Measurements from ENCODE around the gene ANKRD55. TPM values are rescaled to one million over a fixed set of nuclear protein-coding genes. Genes with fewer than 3 reads are reported as not detected.

The ANKRD55 gene
- total and polyA plus RNA-seq, 2 donors from 2014 or later: 0.26 to 1.2 TPM

DNA sequence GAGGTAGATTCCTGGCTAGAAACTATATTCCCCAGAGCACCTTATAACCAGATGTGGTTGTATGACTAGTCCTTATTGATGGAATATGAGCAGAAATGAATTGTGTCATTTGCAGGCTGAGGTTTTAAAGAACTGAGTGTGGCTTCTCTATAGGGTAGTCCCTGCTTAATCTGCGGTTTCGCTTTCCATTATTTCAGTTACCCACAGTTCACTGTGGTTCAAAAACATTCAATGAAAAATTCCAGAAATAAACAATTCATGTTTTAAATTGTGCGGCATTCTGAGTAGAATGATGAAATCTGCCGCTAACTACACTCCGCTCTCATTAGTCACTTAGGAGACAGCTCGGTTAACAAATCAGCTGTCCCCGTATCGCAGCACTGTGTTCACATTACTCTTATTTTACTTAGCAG lies 65.1 kb downstream of the ANKRD55 start:
- FAIRE-seq (no peak), DNase-seq (no peak)
- H3K4me3 ChIP-seq (ENCODE audit: low read length in 3 of 3): no peak overlapping the region
- TF ChIP-seq, protein P1, sequence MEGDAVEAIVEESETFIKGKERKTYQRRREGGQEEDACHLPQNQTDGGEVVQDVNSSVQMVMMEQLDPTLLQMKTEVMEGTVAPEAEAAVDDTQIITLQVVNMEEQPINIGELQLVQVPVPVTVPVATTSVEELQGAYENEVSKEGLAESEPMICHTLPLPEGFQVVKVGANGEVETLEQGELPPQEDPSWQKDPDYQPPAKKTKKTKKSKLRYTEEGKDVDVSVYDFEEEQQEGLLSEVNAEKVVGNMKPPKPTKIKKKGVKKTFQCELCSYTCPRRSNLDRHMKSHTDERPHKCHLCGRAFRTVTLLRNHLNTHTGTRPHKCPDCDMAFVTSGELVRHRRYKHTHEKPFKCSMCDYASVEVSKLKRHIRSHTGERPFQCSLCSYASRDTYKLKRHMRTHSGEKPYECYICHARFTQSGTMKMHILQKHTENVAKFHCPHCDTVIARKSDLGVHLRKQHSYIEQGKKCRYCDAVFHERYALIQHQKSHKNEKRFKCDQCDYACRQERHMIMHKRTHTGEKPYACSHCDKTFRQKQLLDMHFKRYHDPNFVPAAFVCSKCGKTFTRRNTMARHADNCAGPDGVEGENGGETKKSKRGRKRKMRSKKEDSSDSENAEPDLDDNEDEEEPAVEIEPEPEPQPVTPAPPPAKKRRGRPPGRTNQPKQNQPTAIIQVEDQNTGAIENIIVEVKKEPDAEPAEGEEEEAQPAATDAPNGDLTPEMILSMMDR (IDR thresholded peaks at IDR 0.05; ENCODE audit: borderline replicate concordance, extremely low read depth, insufficient read depth): no peak
- intact Hi-C loops (cut with DNase I): no loop called here
- H3K9me3 ChIP-seq (ENCODE audit: control insufficient read depth in 2 of 3, insufficient read depth in 1 of 3, low read length in 3 of 3): no peaks in the 10 kb centered on the region
- H3K27ac ChIP-seq (ENCODE audit: low read depth in 2 of 2, low read length in 2 of 2): no peak overlapping the region
- H3K36me3 ChIP-seq (ENCODE audit: control insufficient read depth in 2 of 3, insufficient read depth in 3 of 3, low read length in 3 of 3): no peaks in the 10 kb centered on the region
- H3K9ac ChIP-seq (ENCODE audit: low read length in 3 of 3): no peak overlapping the region
- no peaks in the 10 kb centered on the region for H3K27me3 ChIP-seq (ENCODE audit: control insufficient read depth, insufficient read depth, low read length)
- peaks cover 0 to 17% (median 5%) of the 10 kb centered on the region in 3 donors for H3K4me1 ChIP-seq (ENCODE audit: control insufficient read depth in 2 of 3, insufficient read depth in 2 of 3, low read depth in 1 of 3, low read length in 3 of 3)

DNA sequence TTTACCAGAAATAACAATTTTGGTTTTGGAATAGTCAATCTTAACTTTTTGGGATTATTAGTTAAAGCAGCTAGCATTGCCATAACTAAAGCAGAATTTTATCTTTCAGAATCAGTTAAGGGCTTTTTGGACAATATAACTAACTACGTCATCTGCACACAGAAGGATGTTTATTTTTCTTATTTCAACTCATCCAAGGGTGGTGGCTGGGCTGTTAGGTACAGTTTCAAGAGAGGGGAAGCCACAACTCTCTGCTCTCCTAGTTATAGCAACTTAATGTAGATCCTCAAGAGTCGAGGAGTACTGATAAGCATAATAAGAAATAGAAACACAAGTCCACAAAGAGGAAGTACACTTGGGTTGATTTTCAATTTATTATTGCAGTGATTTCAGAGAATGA lies 65.6 kb downstream of the ANKRD55 start:
- Histone ChIP-seq H3K9me3 (ENCODE audit: control insufficient read depth in 2 of 3, insufficient read depth in 1 of 3, low read length in 3 of 3) (no peaks in the 10 kb centered on the region), H3K27ac (ENCODE audit: low read depth in 2 of 2, low read length in 2 of 2) (no peak overlapping the region), H3K9ac (ENCODE audit: low read length in 3 of 3) (no peak overlapping the region), H3K4me1 (ENCODE audit: control insufficient read depth in 2 of 3, insufficient read depth in 2 of 3, low read depth in 1 of 3, low read length in 3 of 3) (peaks cover 0 to 12% (median 2%) of the 10 kb centered on the region in 3 donors), H3K27me3 (ENCODE audit: control insufficient read depth, insufficient read depth, low read length) (no peaks in the 10 kb centered on the region), H3K4me3 (ENCODE audit: low read length in 3 of 3) (no peak overlapping the region), H3K36me3 (ENCODE audit: control insufficient read depth in 2 of 3, insufficient read depth in 3 of 3, low read length in 3 of 3) (no peaks in the 10 kb centered on the region)
- FAIRE-seq (no peak), DNase-seq (no peak)
- intact Hi-C loops (cut with DNase I): no loop called here
- TF ChIP-seq, protein P1 (IDR thresholded peaks at IDR 0.05; ENCODE audit: borderline replicate concordance, extremely low read depth, insufficient read depth): no peak

DNA sequence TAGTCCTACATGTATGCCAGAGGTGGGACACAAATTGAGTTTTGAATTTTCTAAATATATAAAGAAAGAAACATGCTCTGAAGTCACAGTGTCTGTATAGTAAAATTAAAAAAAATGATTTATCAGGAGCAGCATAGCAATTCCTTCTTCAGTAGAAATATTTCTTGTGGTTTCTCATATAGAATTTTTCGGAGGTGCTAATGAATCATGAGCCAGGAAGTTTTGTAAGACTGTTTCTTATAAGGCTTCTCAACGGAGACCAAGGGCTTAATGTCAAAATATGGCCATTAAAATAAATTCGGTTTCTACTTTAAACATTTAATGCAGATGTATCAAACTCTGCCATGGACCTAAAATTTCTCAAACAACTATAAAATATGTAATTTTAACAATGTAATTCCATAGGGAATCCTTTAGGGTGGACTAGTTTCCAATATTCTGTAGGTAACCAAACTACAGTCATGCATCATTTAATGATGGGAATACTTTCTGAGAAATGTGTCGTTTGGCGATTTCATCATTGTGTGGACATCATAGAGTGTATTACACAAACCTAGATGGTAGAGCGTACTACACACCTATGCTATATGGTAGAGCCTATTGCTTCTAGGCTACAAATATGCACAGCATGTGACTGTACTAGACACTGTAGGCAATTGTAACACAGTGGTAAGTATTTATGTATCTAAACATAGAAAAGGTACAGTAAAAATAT lies 66.3 kb downstream of the ANKRD55 start:
- no peak overlapping the region for H3K9ac ChIP-seq (ENCODE audit: low read length in 3 of 3)
- intact Hi-C loops (cut with DNase I): no loop called here
- TF ChIP-seq, protein P1 (IDR thresholded peaks at IDR 0.05; ENCODE audit: borderline replicate concordance, extremely low read depth, insufficient read depth): no peak
- H3K4me3 ChIP-seq (ENCODE audit: low read length in 3 of 3): no peak overlapping the region
- H3K27me3 ChIP-seq (ENCODE audit: control insufficient read depth, insufficient read depth, low read length): no peaks in the 10 kb centered on the region
- H3K4me1 ChIP-seq (ENCODE audit: control insufficient read depth in 2 of 3, insufficient read depth in 2 of 3, low read depth in 1 of 3, low read length in 3 of 3): peaks cover 0 to 8% (median 2%) of the 10 kb centered on the region in 3 donors
- H3K9me3 ChIP-seq (ENCODE audit: control insufficient read depth in 2 of 3, insufficient read depth in 1 of 3, low read length in 3 of 3): no peaks in the 10 kb centered on the region
- DNase-seq (no peak), FAIRE-seq (no peak)
- H3K36me3 ChIP-seq (ENCODE audit: control insufficient read depth in 2 of 3, insufficient read depth in 3 of 3, low read length in 3 of 3): no peaks in the 10 kb centered on the region
- H3K27ac ChIP-seq (ENCODE audit: low read depth in 2 of 2, low read length in 2 of 2): no peak overlapping the region

Measured in kidney (tissue), 14 donors.